ENCODE data around the gene TCF4.

TCF4 gene

DNA sequence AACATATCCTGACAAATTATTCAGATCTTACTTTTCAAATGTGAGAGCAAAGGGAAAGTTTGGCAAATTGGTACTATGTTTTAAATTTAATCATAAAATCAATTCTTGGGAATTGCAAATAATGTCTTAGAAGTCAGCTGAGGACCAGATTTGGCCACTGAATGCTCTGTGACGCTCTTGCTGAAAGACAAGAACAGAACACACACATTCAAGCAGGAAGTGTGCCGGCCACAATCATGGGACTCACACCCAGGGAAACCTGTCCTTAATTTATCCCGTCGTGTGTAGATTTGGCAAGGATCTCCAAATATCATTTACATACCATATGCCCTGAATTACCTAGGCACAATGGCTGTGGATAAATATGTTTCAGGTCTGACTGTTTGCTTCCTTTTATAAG is 253.1 kb downstream of the TCF4 start:
- no peak for TF ChIP-seq BACH2 (CRISPR knock-in tag; IDR thresholded peaks at IDR 0.05; ENCODE audit: borderline replicate concordance)
- no peak for TF ChIP-seq OSR1 (CRISPR knock-in tag; IDR thresholded peaks at IDR 0.05)
- TF ChIP-seq, protein P1, sequence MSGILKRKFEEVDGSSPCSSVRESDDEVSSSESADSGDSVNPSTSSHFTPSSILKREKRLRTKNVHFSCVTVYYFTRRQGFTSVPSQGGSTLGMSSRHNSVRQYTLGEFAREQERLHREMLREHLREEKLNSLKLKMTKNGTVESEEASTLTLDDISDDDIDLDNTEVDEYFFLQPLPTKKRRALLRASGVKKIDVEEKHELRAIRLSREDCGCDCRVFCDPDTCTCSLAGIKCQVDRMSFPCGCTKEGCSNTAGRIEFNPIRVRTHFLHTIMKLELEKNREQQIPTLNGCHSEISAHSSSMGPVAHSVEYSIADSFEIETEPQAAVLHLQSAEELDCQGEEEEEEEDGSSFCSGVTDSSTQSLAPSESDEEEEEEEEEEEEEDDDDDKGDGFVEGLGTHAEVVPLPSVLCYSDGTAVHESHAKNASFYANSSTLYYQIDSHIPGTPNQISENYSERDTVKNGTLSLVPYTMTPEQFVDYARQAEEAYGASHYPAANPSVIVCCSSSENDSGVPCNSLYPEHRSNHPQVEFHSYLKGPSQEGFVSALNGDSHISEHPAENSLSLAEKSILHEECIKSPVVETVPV (CRISPR knock-in tag; IDR thresholded peaks at IDR 0.05) = no peak
- TF ChIP-seq ZNF70 (CRISPR knock-in tag; IDR thresholded peaks at IDR 0.05) = no peak
- TF ChIP-seq RARB (CRISPR knock-in tag; IDR thresholded peaks at IDR 0.05) = no peak
- no peak for TF ChIP-seq ZFP3 (CRISPR knock-in tag; IDR thresholded peaks at IDR 0.05)
- TF ChIP-seq PPARA (CRISPR knock-in tag; IDR thresholded peaks at IDR 0.05; ENCODE audit: borderline replicate concordance) = no peak
- no peak for TF ChIP-seq ZNF565 (CRISPR knock-in tag; conservative IDR thresholded peaks at IDR 0.05; ENCODE audit: low read depth)
- TF ChIP-seq CSDC2 (CRISPR knock-in tag; IDR thresholded peaks at IDR 0.05) = no peak
- TF ChIP-seq, protein P2, sequence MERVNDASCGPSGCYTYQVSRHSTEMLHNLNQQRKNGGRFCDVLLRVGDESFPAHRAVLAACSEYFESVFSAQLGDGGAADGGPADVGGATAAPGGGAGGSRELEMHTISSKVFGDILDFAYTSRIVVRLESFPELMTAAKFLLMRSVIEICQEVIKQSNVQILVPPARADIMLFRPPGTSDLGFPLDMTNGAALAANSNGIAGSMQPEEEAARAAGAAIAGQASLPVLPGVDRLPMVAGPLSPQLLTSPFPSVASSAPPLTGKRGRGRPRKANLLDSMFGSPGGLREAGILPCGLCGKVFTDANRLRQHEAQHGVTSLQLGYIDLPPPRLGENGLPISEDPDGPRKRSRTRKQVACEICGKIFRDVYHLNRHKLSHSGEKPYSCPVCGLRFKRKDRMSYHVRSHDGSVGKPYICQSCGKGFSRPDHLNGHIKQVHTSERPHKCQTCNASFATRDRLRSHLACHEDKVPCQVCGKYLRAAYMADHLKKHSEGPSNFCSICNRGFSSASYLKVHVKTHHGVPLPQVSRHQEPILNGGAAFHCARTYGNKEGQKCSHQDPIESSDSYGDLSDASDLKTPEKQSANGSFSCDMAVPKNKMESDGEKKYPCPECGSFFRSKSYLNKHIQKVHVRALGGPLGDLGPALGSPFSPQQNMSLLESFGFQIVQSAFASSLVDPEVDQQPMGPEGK (CRISPR knock-in tag; IDR thresholded peaks at IDR 0.05; ENCODE audit: borderline replicate concordance) = no peak
- no peak for TF ChIP-seq ISL1 (CRISPR knock-in tag; IDR thresholded peaks at IDR 0.05)
- no peak for TF ChIP-seq ZC3H10 (CRISPR knock-in tag; IDR thresholded peaks at IDR 0.05)
- TF ChIP-seq SNAI2 (CRISPR knock-in tag; IDR thresholded peaks at IDR 0.05) = no peak
- ATAC-seq = no peak

DNA sequence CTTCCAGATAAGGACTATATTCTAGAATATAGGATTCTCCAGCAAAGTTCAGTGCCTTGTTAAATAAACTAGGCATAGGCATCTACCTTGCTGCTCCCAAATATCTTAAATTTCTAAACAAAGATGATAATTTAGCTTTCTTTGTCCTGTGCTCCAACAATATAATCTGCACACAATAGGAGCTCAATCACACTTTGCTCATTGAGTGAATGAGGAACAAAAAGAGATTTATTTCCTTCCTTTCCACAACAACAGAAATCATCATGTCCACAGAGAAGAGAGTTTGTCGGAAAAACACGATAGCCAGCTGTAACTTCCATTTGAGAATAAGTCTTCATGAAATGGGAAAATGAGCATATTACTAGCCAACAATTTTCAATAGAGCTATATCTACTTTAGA is 256.7 kb downstream of the TCF4 start:
- no peak for ATAC-seq
- no peak for TF ChIP-seq ZNF565 (CRISPR knock-in tag; conservative IDR thresholded peaks at IDR 0.05; ENCODE audit: low read depth)
- no peak for TF ChIP-seq BACH2 (CRISPR knock-in tag; IDR thresholded peaks at IDR 0.05; ENCODE audit: borderline replicate concordance)
- no peak for TF ChIP-seq TOX (CRISPR knock-in tag; IDR thresholded peaks at IDR 0.05; ENCODE audit: borderline replicate concordance)
- no peak for TF ChIP-seq ZC3H10 (CRISPR knock-in tag; IDR thresholded peaks at IDR 0.05)
- TF ChIP-seq, protein P2 (CRISPR knock-in tag; IDR thresholded peaks at IDR 0.05; ENCODE audit: borderline replicate concordance) = no peak
- TF ChIP-seq GLIS3 (CRISPR knock-in tag; IDR thresholded peaks at IDR 0.05) = no peak
- TF ChIP-seq ZNF8 (CRISPR knock-in tag; IDR thresholded peaks at IDR 0.05) = no peak
- no peak for TF ChIP-seq OSR1 (CRISPR knock-in tag; IDR thresholded peaks at IDR 0.05)
- no peak for TF ChIP-seq ESRRG (CRISPR knock-in tag; IDR thresholded peaks at IDR 0.05)
- no peak for TF ChIP-seq PPARA (CRISPR knock-in tag; IDR thresholded peaks at IDR 0.05; ENCODE audit: borderline replicate concordance)
- no peak for TF ChIP-seq RARB (CRISPR knock-in tag; IDR thresholded peaks at IDR 0.05)
- no peak for TF ChIP-seq CSDC2 (CRISPR knock-in tag; IDR thresholded peaks at IDR 0.05)
- no peak for TF ChIP-seq ZNF70 (CRISPR knock-in tag; IDR thresholded peaks at IDR 0.05)
- TF ChIP-seq SNAI2 (CRISPR knock-in tag; IDR thresholded peaks at IDR 0.05) = no peak

DNA sequence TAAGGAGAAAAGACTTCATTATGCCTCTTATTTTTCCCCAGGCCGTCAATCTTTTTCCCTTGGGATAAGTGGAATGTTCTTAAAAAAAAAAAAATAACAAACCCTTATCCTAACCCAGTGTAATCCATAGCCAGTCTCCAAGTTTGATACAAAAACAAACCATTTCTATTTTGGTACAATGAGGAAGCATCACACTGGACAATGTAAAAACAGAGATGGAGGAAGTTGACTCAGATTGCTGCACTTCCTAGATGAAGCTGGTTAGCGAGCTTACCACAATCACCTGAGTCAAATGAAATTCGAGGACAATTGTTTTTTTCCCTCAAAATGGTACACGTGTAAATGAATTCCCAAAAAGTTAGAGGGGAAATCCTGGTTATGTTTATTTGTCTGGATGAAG is 259.7 kb downstream of the TCF4 start:
- ATAC-seq = peak; percentile 49; the same call in 2 of the 3 replicates
- TF ChIP-seq SNAI2 (CRISPR knock-in tag; IDR thresholded peaks at IDR 0.05) (no peak), ZFP3 (CRISPR knock-in tag; IDR thresholded peaks at IDR 0.05) (no peak), ZNF8 (CRISPR knock-in tag; IDR thresholded peaks at IDR 0.05) (no peak), TOX (CRISPR knock-in tag; IDR thresholded peaks at IDR 0.05; ENCODE audit: borderline replicate concordance) (no peak), ZC3H10 (CRISPR knock-in tag; IDR thresholded peaks at IDR 0.05) (no peak), ZNF565 (CRISPR knock-in tag; conservative IDR thresholded peaks at IDR 0.05; ENCODE audit: low read depth) (no peak), RARB (CRISPR knock-in tag; IDR thresholded peaks at IDR 0.05) (no peak), OSR1 (CRISPR knock-in tag; IDR thresholded peaks at IDR 0.05) (no peak), CSDC2 (CRISPR knock-in tag; IDR thresholded peaks at IDR 0.05) (no peak), ZNF70 (CRISPR knock-in tag; IDR thresholded peaks at IDR 0.05) (no peak), ESRRG (CRISPR knock-in tag; IDR thresholded peaks at IDR 0.05) (no peak), ISL1 (CRISPR knock-in tag; IDR thresholded peaks at IDR 0.05) (no peak), TCF4 (CRISPR knock-in tag; IDR thresholded peaks at IDR 0.05; ENCODE audit: borderline replicate concordance) (no peak)
- TF ChIP-seq, protein P2 (CRISPR knock-in tag; IDR thresholded peaks at IDR 0.05; ENCODE audit: borderline replicate concordance) = no peak
- TF ChIP-seq, protein P3, sequence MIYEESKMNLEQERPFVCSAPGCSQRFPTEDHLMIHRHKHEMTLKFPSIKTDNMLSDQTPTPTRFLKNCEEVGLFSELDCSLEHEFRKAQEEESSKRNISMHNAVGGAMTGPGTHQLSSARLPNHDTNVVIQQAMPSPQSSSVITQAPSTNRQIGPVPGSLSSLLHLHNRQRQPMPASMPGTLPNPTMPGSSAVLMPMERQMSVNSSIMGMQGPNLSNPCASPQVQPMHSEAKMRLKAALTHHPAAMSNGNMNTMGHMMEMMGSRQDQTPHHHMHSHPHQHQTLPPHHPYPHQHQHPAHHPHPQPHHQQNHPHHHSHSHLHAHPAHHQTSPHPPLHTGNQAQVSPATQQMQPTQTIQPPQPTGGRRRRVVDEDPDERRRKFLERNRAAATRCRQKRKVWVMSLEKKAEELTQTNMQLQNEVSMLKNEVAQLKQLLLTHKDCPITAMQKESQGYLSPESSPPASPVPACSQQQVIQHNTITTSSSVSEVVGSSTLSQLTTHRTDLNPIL (CRISPR knock-in tag; IDR thresholded peaks at IDR 0.05; ENCODE audit: low read depth) = no peak
- TF ChIP-seq, protein P4, sequence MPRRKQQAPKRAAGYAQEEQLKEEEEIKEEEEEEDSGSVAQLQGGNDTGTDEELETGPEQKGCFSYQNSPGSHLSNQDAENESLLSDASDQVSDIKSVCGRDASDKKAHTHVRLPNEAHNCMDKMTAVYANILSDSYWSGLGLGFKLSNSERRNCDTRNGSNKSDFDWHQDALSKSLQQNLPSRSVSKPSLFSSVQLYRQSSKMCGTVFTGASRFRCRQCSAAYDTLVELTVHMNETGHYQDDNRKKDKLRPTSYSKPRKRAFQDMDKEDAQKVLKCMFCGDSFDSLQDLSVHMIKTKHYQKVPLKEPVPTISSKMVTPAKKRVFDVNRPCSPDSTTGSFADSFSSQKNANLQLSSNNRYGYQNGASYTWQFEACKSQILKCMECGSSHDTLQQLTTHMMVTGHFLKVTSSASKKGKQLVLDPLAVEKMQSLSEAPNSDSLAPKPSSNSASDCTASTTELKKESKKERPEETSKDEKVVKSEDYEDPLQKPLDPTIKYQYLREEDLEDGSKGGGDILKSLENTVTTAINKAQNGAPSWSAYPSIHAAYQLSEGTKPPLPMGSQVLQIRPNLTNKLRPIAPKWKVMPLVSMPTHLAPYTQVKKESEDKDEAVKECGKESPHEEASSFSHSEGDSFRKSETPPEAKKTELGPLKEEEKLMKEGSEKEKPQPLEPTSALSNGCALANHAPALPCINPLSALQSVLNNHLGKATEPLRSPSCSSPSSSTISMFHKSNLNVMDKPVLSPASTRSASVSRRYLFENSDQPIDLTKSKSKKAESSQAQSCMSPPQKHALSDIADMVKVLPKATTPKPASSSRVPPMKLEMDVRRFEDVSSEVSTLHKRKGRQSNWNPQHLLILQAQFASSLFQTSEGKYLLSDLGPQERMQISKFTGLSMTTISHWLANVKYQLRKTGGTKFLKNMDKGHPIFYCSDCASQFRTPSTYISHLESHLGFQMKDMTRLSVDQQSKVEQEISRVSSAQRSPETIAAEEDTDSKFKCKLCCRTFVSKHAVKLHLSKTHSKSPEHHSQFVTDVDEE (CRISPR knock-in tag; IDR thresholded peaks at IDR 0.05) = no peak

All from SK-N-SH treated with all-trans-retinoic acid at 6 μM for 48 hours (cell line).